GM08714 (cell line): ENCODE measurements around the gene FHL3.

Experiments used
- H3K4me3 ChIP-seq: fragments of 200-500 bp; sonication (Bioruptor generic); 2 replicates; pipeline ENCODE4 v1.5.1; 2014; ENCODE audit warnings: mild to moderate bottlenecking, low read length, inconsistent platforms
- ZNF274 ChIP-seq: IDR thresholded peaks from 2 replicates; pipeline ENCODE4 v1.6.1; 2012; ENCODE audit warnings: mild to moderate bottlenecking, low read depth, low read length

Gene FHL3, protein sequence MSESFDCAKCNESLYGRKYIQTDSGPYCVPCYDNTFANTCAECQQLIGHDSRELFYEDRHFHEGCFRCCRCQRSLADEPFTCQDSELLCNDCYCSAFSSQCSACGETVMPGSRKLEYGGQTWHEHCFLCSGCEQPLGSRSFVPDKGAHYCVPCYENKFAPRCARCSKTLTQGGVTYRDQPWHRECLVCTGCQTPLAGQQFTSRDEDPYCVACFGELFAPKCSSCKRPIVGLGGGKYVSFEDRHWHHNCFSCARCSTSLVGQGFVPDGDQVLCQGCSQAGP

GRCh38 chr1:38005195-38006007 lies at the start of gene FHL3:
FHL3 (minus strand) TSS chr1:38005514; CDS start chr1:37999412, 6,102 bp downstream.
- peak within 1 kb of the TSS; percentile 75 for H3K4me3 ChIP-seq
- no peak for TF ChIP-seq ZNF274

DNA sequence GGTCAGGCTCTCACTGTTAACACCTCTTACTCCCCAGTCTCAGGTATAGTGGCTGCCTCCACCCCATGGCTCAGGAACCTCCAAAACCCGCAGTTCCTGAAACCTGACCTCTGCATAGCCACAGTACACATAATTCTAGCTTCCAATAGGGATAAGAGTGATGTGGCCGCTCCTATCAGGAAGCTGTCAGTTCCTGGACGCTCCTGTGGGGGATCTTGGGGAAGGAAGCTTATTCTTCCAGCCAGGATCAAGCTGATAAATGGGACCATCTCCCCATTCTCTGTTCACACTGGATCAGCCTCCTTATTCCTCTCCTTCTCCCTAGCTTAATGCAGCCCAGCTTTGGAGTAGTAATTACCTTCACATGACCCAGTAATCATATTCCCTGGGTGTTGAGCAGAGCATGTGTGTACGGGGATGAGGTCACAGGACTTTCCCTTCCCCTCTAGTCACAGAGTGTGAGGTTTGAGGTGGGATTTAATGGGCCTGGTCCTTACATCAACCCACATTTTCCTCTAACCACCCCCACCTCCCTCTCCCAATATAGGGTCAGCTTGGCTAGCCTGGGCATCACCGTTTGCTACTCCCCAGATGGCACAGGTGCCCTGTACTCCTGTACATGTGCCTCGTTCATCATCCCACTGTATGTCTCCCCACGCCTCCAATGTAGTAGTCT lies 48.2 kb upstream of the FHL3 start:
- no peak for TF ChIP-seq ZNF274
- no peak overlapping the region for H3K4me3 ChIP-seq

DNA sequence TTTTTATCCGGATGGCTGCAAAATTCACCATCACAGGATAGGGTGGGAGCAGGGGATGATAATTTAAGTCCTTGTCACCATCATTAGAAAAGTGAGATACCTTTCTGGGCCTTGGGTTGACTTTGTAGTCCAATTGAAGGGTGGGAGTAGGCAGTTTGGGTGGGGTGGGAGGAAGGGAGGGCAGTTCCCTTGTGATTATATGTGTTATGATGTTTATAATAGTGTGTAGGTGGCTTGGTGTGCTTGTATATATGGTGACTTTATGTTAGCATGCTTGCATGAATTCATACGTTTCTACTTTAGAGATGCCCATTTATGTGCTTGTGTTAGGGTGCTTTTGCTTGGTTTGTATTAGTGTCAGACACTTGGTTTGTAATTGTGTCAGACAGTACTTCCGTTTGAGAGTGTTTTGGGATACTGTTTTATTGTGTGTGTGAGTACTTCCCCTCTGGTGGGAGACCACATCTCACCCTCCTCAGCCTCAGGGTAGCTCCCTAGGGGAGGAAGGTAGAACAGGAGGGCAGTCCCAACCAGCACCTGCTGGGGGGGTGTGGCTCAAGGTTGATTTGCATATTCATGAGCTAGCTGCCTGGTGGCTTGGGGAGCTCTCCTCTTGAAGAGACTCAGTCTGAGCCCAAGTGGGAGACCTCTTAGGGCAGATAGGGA lies 47.6 kb upstream of the FHL3 start:
- no peak overlapping the region for H3K4me3 ChIP-seq
- TF ChIP-seq ZNF274 = no peak

- TF ChIP-seq ZNF274 = no peak
- no peak overlapping the region for H3K4me3 ChIP-seq
Observed at GRCh38 chr1:38051079-38051543, 45.8 kb upstream of the FHL3 start.

DNA sequence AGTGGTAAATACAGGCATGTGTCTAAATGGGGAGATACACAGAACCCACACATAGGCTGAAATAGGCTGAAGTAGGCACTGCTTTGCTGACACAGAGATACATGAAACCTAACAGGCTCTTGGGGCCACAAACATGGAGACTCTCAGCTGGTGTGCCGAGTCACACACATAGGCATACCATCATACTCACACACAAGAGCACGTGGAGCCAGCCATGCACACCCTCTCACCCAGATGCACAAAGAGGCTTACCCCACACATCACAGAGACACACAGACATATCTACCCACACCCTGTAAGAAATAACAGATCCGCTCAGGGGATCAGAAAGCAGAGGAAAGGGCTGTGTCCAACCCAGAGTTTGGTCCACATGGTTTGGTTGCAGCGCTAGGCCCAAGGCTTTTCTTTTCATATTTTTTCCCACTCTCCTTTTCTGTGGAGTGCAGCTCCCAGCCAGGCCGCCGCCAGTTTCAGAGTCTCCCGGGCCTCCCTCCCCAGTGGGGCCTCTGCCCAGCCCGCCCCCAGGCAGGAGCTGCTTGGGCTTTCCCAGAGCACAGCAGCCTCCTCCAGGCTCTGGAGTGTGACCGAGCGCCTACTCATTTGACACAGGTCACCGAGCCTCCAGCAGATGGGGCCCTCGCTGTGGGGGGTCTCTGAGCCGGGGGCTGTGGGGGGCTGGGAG lies 45.2 kb upstream of the FHL3 start:
- no peak for TF ChIP-seq ZNF274
- H3K4me3 ChIP-seq = no peak overlapping the region

DNA sequence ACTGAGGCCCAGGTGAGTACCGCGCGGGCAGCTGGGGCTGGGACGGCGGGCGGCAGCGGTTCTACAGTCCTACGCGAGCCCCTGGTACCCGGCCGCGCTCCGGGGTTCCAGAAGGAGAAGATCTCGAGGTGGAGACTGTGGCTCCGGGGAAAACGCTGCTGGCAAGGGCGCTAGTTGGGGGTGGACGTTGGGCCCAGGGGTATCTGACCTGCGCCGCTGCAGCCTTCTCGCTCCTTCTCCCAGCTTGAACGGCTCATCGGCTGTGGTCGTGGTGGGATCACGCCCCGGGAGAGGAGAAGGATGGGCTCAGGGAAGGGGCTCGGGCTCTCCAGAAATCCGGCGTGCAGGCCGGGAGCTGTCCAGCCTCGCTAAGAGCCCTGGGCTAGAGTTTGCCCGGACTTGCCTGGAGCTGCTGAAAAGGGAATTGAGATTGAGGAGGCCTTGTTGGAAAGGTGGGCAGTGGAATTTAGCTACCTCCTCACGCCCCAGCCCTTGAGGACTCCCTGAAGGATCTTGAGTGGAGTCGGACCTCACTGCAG lies 42.4 kb upstream of the FHL3 start:
- H3K4me3 ChIP-seq = peak overlapping the region; percentile 68; the same call in 1 of the 2 replicates
- TF ChIP-seq ZNF274 = no peak

GRCh38 chr1:38046884-38047602 lies 41.7 kb upstream of the FHL3 start:
- peak overlapping the region; percentile 68 for H3K4me3 ChIP-seq
- TF ChIP-seq ZNF274 = no peak

DNA sequence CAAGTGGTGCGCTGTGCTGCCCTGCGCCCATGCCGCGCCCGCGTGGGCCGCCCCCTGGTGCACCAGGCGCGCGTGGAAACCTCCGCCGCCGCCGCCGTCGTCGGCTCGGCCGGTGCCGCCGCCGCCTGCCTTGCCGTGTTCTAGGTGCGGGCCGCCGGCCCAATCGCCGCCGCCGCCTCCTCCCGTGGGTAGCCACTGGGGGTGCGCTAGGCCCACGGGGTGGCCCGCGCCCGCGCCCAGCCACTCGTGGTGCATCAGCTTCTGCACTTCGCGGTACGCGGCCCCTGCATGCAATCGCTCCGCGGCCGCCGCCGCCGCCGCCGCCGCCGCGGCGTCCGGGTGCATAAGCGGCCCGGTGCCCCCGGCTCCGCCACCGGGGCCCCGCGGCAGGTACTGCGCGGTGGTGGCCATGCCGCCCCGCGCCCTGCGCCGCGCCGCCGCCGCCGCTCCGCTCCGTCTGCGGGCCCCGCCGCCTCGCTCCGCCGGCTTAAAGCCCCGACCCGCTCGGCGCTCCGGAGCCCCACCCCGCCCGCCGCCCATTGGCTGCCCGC lies 41.1 kb upstream of the FHL3 start, which contains the start of gene POU3F1:
Gene POU3F1 (minus strand): TSS at position 461 of the 551 bp plus-strand sequence. CDS start 50 bp downstream, at position 411.
- no peak for TF ChIP-seq ZNF274
- peak within 1 kb of the TSS; percentile 68 for H3K4me3 ChIP-seq

DNA sequence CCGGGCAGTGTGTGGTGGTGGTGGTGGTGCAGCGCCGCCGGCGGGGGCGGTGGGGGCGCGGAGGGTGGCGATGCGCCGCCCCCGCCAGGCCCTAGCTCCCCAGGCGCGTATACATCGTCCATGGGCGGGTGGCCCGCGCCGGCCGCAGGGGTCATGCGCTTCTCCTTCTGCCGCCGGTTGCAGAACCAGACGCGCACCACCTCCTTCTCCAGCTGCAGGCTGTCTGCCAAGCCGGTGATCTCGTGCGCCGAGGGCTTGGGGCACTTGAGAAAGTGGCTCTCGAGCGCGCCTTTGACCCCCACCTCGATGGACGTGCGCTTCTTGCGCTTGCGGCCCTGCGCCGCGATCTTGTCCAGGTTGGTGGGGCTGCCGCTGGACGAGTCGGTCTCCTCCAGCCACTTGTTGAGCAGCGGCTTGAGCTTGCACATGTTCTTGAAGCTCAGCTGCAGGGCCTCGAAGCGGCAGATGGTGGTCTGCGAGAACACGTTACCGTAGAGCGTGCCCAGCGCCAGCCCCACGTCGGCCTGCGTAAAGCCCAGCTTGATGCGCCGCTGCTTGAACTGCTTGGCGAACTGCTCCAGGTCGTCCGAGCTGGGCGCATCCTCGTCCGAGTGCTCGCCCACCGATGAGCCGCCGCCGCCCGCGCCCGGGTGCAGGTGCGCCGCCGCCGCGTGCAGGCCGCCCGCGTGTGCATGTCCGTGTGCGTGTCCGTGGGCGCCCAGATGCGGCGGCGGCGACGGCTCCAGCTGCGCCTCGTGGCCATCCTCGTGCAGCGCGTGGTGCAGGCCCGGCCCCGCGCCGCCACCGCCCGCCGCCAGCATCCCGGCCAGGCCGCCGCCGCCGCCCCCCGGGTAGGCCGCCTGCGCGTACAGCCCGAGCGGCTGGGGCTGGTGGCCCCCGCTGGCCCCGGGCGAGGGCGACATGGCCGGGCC lies 40.4 kb upstream of the FHL3 start:
- no peak for TF ChIP-seq ZNF274
- H3K4me3 ChIP-seq = peak overlapping the region; percentile 21; the same call in 1 of the 2 replicates

GRCh38 chr1:38044221-38045215 lies 39.2 kb upstream of the FHL3 start:
- peak overlapping the region; percentile 51 for H3K4me3 ChIP-seq
- TF ChIP-seq ZNF274 = no peak
